Measurements from ENCODE around the gene C17orf75.

Gene C17orf75

GRCh38 chr17:32361270-32361669, 19.3 kb upstream of the C17orf75 start:
- no peak overlapping the region for H3K4me3 ChIP-seq (ENCODE audit: low read depth, low read length)
- H3K27ac ChIP-seq (ENCODE audit: extremely low read depth, low read depth, low read length), result no peak overlapping the region
- H3K4me1 ChIP-seq (ENCODE audit: control insufficient read depth, insufficient read depth, low read length), result peaks cover 1% of the 10 kb centered on the region
- CTCF ChIA-PET, result interaction anchor here (0.8 kb wide), 1 partner anchor 108 kb away, joined by 3 read pairs; no protein-coding TSS in a partner anchor
- H3K36me3 ChIP-seq (ENCODE audit: control insufficient read depth in 2 of 2, insufficient read depth in 1 of 2, low read length in 2 of 2), result peaks cover 94 to 99% of the 10 kb centered on the region in 2 experiments
- TF ChIP-seq ZSCAN30 (tag by site-specific recombination; IDR thresholded peaks at IDR 0.05) (no peak), MZF1 (tag by site-specific recombination; IDR thresholded peaks at IDR 0.05; ENCODE audit: borderline replicate concordance) (no peak), PRDM1 (tag by site-specific recombination; IDR thresholded peaks at IDR 0.05) (peak; percentile 37), SETDB1 (IDR thresholded peaks at IDR 0.05; ENCODE audit: insufficient read length, low read length) (no peak), ZXDB (tag by site-specific recombination; IDR thresholded peaks at IDR 0.05) (no peak), ZNF548 (tag by site-specific recombination; IDR thresholded peaks at IDR 0.05) (no peak), ZNF629 (tag by site-specific recombination; IDR thresholded peaks at IDR 0.05) (0 out of 2 replicates have a peak, but pooled peaks have one; percentile 22), OVOL3 (tag by site-specific recombination; IDR thresholded peaks at IDR 0.05) (no peak)
- POLR2A ChIA-PET, result interaction anchor here (0.6 kb wide), 1 partner anchor 13 kb away, joined by 4 read pairs; no protein-coding TSS in a partner anchor
- H3K9me3 ChIP-seq (ENCODE audit: control insufficient read depth, insufficient read depth, low read depth, low read length), result no peaks in the 10 kb centered on the region

- peaks cover 25% of the 10 kb centered on the region for H3K4me1 ChIP-seq (ENCODE audit: control insufficient read depth, insufficient read depth, low read length)
- TF ChIP-seq KLF9 (tag by site-specific recombination; IDR thresholded peaks at IDR 0.05; ENCODE audit: low read depth) (peak; percentile 30; the same call in 1 of the 2 replicates), ZNF223 (tag by site-specific recombination; IDR thresholded peaks at IDR 0.05) (no peak), KLF1 (tag by site-specific recombination; IDR thresholded peaks at IDR 0.05) (peak; percentile 99), ZNF555 (tag by site-specific recombination; conservative IDR thresholded peaks at IDR 0.05) (no peak), KLF17 (tag by site-specific recombination; IDR thresholded peaks at IDR 0.05) (peak; percentile 96), ZNF596 (tag by site-specific recombination; IDR thresholded peaks at IDR 0.05) (no peak), PRDM10 (tag by site-specific recombination; IDR thresholded peaks at IDR 0.05) (no peak), KLF7 (tag by site-specific recombination; IDR thresholded peaks at IDR 0.05; ENCODE audit: borderline replicate concordance) (peak; percentile 87; the same call in 1 of the 2 replicates), ZNF362 (tag by site-specific recombination; IDR thresholded peaks at IDR 0.05) (peak; percentile 23; the same call in 1 of the 2 replicates)
- no peak overlapping the region for H3K4me3 ChIP-seq (ENCODE audit: low read depth, low read length)
- POLR2A ChIA-PET, result no interaction called here
- H3K27ac ChIP-seq (ENCODE audit: extremely low read depth, low read depth, low read length), result no peak overlapping the region
- CTCF ChIA-PET, result no interaction called here
- H3K9me3 ChIP-seq (ENCODE audit: control insufficient read depth, insufficient read depth, low read depth, low read length), result no peaks in the 10 kb centered on the region
- H3K36me3 ChIP-seq (ENCODE audit: control insufficient read depth in 2 of 2, insufficient read depth in 1 of 2, low read length in 2 of 2), result peaks cover 92 to 98% of the 10 kb centered on the region in 2 experiments
Measured at GRCh38 chr17:32357615-32358014, 15.6 kb upstream of the C17orf75 start.

Data from HEK293 (cell line).